Skeletal muscle satellite cell (primary cell): ENCODE measurements around the gene COL13A1.

Experiments
- H3K27me3 ChIP-seq: 2 replicates; pipeline ENCODE4 v1.7.0; 2013; ENCODE audit warnings: low read length; ENCODE audit not compliant: control insufficient read depth, insufficient read depth
- H3K36me3 ChIP-seq: 2 replicates; pipeline ENCODE4 v1.7.0; 2013; ENCODE audit warnings: mild to moderate bottlenecking, control low read depth, low read length; ENCODE audit not compliant: insufficient read depth
- H3K4me1 ChIP-seq: 2 replicates; pipeline ENCODE4 v1.7.0; 2013; ENCODE audit warnings: low read length; ENCODE audit not compliant: control insufficient read depth, insufficient read depth
- H3K4me2 ChIP-seq: 2 replicates; pipeline ENCODE4 v1.7.0; 2013; ENCODE audit warnings: mild to moderate bottlenecking, low read length
- H3K4me3 ChIP-seq: 2 replicates; pipeline ENCODE4 v1.7.0; 2013; ENCODE audit warnings: low read length
- H3K9ac ChIP-seq: 2 replicates; pipeline ENCODE4 v1.7.0; 2013; ENCODE audit warnings: mild to moderate bottlenecking, low read depth, low read length, moderate library complexity
- H3K9me3 ChIP-seq: replicated peaks from 2 replicates; pipeline ENCODE4 v1.7.0; 2013; ENCODE audit warnings: mild to moderate bottlenecking, control low read depth, low read length

The COL13A1 gene

DNA sequence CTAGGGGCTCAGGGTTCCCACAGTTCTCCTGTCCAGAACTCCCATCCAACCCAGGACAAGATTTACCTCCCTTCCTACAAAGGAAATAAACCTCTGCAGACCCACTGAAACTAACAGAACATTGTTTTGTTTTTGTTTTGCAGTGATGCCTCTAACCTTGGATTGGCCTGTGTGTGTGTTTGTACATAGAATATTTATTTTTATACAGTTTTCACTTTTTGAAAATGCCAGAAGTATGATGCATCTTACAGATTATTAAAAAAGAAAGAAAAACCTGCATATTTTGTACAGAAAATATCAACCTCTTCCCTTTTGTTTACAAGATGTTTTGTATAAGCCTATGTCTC is 156.8 kb downstream of the COL13A1 start:
- peaks cover 11% of the 10 kb centered on the region for H3K27me3 ChIP-seq
- H3K4me2 ChIP-seq = no peak overlapping the region
- no peak overlapping the region for H3K4me3 ChIP-seq
- no peaks in the 10 kb centered on the region for H3K36me3 ChIP-seq
- no peaks in the 10 kb centered on the region for H3K9me3 ChIP-seq
- H3K9ac ChIP-seq = no peak overlapping the region
- H3K4me1 ChIP-seq = no peaks in the 10 kb centered on the region

DNA sequence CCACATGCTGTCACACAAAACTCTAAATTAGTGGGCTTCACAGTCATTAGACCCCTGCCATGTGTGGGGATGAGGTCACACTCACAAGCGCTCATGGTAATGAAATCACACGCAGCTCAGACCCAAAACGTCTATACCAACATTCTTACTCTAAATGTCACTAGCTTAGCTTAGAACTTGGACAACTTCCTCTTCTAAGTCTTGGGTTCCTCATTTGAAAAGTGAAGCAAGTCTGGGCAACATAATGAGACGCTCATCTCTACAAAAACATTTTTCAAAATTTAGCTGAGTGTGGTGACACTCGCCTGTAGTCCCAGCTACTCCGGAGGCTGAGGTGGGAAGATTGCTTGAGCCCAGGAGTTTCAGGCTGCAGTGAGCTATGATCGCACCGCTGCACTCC is 158.2 kb downstream of the COL13A1 start:
- Histone ChIP-seq H3K9ac (no peak overlapping the region), H3K4me1 (no peaks in the 10 kb centered on the region), H3K9me3 (no peaks in the 10 kb centered on the region), H3K36me3 (no peaks in the 10 kb centered on the region), H3K4me3 (no peak overlapping the region), H3K4me2 (no peak overlapping the region), H3K27me3 (peaks cover 24% of the 10 kb centered on the region)

DNA sequence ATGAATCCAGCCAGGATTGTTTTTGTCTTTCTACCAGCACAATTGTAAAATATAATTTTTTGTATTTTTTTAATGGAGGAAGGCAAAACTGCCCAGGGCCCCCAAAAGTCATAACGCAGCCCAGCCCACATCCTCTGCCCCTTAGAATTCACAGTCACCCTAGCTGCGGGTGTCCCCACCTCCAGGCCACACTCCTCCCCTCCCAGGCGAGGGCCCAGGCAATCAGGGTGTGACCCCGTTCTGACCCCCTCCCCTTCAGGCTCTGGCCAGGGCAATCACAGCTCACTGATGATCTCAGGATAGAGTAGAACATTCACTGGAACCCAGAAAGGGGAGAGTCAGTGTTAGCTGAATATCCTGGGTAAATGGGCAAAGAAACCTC is 158.9 kb downstream of the COL13A1 start:
- Histone ChIP-seq H3K27me3 (peaks cover 31% of the 10 kb centered on the region), H3K9me3 (no peaks in the 10 kb centered on the region), H3K4me1 (no peaks in the 10 kb centered on the region), H3K4me3 (no peak overlapping the region), H3K9ac (no peak overlapping the region), H3K4me2 (no peak overlapping the region), H3K36me3 (no peaks in the 10 kb centered on the region)

DNA sequence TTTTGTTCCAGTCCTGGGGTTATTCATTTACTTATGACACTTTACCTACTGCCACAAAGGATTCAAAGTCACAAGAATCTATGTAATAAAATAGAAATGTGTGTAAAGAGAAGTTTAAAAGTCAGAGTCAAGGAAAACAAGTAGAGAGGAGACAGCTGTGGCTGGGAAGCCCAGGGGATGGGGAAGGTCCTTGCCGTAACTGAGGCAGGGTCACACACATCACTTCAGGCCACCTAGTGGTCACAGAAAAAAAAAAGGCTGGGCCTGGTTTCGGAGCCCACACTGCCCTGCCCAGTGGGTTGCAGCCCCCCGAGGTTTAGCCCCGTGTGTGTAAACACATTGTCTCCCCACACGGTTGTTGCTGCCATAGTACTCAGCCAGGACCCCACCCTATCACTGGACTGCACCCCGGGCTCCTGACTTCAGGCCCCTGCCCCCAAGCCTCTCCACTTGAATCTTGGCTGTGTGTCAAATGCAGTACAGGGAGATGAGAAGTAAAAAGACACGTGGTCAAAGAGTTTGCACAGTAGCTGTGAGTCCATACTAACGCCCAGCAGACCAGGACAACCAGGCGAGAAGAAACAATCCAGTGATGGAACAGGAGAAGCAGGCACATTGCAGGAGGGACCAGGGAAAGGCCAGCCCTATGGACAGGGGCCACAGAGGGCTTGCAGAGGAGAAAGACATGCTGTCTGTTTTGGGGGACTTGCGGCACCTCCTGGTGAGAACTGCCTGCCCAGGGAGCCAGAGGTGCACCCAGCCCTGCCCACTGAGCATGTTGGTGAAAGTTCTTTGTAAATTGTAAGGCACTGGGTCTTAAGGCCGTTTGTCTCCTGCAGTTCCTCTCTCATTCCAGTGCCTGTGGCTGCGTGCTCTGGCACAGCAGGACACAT is 159.5 kb downstream of the COL13A1 start:
- no peaks in the 10 kb centered on the region for H3K9me3 ChIP-seq
- no peaks in the 10 kb centered on the region for H3K36me3 ChIP-seq
- no peak overlapping the region for H3K4me2 ChIP-seq
- no peak overlapping the region for H3K4me3 ChIP-seq
- H3K4me1 ChIP-seq = no peaks in the 10 kb centered on the region
- H3K27me3 ChIP-seq = peaks cover 37% of the 10 kb centered on the region
- H3K9ac ChIP-seq = no peak overlapping the region

DNA sequence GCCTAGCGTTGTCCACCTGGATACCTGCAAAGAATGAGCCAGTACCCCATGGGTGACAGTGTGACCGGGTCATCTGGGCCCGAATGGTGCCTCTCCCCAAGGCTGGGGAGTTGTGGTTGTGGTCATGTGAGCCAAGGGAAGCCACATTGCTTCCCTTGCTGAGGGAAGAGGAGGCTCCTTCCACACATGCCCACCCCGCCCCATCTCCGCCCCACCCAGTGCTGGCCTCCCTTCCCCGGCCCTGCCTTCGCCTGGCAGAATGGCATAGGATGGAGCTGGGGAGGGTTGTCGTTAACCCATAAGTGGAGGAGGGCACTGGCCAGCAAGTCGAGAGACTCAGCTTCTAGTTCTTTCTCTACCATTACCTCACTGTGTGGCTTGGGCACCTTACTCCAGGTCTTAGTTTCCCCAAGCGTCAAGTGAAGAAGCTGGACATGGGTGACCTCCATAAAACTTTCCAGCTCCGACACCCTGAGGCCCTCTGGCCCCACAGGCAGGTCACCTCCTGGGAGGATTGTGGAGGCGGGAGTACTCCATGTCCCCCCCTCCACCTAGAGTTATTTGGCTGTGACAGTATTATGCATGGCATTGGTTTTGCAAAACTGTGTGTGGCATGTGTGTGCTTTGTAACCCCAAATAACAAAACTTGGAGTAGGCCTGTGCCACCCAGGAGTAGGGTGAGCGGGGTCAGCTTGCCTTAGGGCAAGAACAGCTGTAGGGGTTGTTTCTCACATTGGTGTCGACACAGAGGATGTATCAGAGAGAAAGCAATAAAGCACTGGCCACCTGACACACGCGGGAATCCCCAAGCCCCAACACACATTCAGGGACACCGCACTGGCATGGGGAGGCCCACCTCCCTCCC is 160.4 kb downstream of the COL13A1 start:
- Histone ChIP-seq H3K9me3 (no peaks in the 10 kb centered on the region), H3K4me1 (no peaks in the 10 kb centered on the region), H3K36me3 (no peaks in the 10 kb centered on the region), H3K9ac (no peak overlapping the region), H3K27me3 (peaks cover 44% of the 10 kb centered on the region), H3K4me3 (no peak overlapping the region), H3K4me2 (no peak overlapping the region)

DNA sequence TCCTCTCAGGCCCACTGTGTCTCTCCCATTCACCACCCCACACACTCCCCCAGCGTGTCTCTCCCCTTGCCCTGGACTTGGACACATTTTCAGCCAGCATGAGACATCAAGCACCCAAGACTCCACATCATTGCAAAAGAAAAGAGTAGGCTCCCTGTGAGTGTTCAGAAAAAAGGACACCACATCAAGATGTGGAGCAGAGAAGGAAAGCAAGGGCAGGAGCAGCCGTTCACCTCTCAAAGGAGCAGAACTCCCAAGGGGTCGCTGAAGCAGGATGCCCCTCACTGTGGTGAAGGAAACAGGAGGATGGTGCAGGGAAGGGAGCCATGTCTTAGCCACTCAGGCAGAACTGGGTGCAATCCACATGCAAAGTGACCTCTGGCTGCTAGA is 161.0 kb downstream of the COL13A1 start:
- Histone ChIP-seq H3K27me3 (peaks cover 46% of the 10 kb centered on the region), H3K4me3 (no peak overlapping the region), H3K9me3 (no peaks in the 10 kb centered on the region), H3K4me2 (no peak overlapping the region), H3K36me3 (no peaks in the 10 kb centered on the region), H3K9ac (no peak overlapping the region), H3K4me1 (no peaks in the 10 kb centered on the region)

DNA sequence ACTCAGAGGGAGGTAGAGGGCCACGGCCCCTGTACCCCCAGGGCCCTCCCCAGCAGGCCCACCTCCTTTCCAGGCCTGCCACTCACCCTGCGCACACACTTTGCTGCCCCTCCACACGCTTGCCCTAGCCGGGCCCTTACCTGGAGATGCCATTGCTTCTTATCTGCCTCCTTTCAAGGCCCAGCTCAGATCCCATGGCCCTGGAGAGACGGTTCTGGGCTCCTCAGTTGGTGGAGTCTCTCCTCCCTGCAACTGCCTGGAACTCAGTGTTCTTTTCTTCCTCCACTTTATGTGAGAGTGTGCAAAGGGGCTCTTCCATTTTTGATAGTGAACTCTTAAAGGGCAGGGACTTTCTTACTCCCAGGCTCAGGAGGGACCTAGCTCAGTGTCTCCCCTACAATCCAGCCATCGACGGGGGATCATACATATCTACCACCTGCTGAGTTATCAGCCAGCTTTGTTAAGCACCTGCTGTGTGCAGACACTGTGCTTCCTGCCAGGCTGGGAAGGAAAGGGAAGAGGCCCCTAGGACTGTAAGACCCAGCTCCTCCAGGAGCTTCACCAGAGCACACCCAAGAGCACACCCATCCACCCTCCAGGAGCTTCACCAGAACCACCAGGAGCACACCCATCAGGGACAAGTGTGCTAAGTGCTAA is 161.6 kb downstream of the COL13A1 start:
- Histone ChIP-seq H3K9me3 (no peaks in the 10 kb centered on the region), H3K36me3 (no peaks in the 10 kb centered on the region), H3K9ac (no peak overlapping the region), H3K4me3 (no peak overlapping the region), H3K4me1 (no peaks in the 10 kb centered on the region), H3K27me3 (peaks cover 52% of the 10 kb centered on the region), H3K4me2 (no peak overlapping the region)

DNA sequence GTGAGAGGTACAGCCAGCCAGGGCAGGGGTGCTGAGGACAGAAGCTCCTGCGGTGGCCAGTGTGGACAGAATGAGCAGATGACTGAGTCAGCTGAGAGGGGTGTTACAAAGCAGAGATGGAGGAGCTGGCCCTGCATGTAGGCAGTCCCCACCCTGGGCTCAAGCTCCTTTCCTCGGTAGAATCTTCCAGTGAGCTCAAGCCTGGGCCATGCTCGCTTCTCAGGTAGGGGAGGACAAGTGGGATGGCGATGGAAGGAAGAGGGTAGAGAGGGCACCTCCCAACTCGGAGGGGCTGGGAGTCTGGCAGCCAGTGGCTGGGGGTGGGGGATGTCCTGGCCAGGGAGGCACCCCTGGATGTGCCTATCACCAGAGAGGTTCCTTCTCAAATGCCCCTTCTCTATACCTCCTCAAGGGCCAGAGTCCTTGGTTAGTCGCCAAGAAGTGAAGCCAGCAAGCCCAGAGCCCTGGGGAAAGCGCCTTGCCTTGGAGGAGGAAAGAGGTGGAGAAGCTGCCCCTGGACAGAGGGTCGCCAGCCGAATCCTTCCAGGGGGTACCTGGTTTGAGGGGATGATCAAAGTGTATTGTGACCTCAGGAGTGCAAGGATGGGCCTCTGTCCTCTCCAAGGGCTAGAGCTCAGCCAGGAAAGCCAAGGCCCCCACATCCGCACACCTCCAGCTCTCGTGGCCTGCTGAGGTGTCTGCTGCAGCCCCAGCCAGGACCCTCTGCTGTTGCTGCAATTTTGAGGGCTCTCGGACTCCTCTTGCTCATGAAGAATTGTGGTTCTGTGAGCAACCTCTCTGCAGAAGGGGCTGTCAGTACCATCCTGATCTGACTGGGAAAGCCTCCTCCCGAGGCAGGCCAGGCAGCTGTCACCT is 162.4 kb downstream of the COL13A1 start:
- no peaks in the 10 kb centered on the region for H3K9me3 ChIP-seq
- H3K36me3 ChIP-seq = no peaks in the 10 kb centered on the region
- H3K4me2 ChIP-seq = no peak overlapping the region
- H3K27me3 ChIP-seq = peaks cover 56% of the 10 kb centered on the region
- H3K4me3 ChIP-seq = no peak overlapping the region
- no peaks in the 10 kb centered on the region for H3K4me1 ChIP-seq
- no peak overlapping the region for H3K9ac ChIP-seq

DNA sequence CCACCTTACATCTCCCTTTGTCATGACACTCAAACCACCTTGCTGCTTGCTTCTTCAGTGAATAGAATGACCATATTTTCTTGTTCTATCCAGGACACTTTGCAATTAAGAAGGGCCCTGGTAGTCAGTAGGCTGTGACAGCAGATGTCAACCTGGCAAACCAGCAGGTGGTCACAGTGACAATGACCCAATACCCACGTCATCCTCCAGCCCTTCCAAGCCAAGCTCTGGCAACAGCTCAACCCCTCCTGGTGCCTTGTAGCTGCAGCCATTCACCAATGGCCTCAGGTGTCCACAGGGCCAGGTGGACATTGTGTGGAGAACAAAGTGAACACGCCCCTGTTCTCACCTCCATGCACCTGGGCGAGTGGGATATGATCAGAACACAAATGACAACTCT is 163.4 kb downstream of the COL13A1 start:
- H3K4me2 ChIP-seq = no peak overlapping the region
- H3K4me3 ChIP-seq = no peak overlapping the region
- no peaks in the 10 kb centered on the region for H3K4me1 ChIP-seq
- H3K36me3 ChIP-seq = no peaks in the 10 kb centered on the region
- H3K9ac ChIP-seq = no peak overlapping the region
- peaks cover 66% of the 10 kb centered on the region for H3K27me3 ChIP-seq
- H3K9me3 ChIP-seq = no peaks in the 10 kb centered on the region

DNA sequence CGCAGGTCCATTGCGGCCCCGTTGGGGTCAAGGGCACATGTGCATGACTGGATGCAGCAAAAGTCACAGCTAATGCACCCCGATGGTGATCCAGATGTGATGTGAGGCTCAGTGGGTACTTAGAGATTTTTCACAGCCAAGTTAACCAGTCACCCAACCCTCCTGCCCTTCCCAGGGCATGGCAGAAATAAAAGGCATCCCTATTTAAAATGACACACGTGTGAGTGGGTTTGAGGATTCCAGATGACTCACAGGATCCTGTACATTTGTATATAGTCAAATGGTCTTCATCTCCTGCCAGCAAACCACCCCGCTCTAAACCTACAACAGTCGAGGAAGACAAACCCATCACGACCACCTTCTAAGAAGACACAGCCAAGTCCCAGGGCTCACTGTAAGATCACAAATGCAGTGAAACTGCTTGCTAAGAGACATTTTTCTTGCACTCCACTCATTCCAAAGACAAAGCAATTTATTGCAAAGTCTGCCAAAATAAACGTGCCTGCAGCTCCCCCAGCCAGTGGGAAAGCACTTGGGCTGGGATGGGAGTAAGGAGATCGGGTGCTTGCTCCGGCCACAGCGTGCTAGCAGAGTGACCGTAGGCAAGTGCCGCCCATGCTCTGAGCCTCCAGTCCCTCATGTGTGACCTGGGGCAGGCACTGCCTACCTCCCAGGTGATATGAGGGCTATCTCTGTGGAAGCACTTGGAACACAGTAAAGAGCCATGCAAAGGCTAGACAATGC is 164.4 kb downstream of the COL13A1 start:
- H3K4me3 ChIP-seq = no peak overlapping the region
- H3K9me3 ChIP-seq = no peaks in the 10 kb centered on the region
- H3K4me1 ChIP-seq = no peaks in the 10 kb centered on the region
- no peak overlapping the region for H3K9ac ChIP-seq
- peaks cover 75% of the 10 kb centered on the region for H3K27me3 ChIP-seq
- no peak overlapping the region for H3K4me2 ChIP-seq
- no peaks in the 10 kb centered on the region for H3K36me3 ChIP-seq
